ENCODE results near the gene SELENOM.

GRCh38 chr22:31097941-31098631 lies 9.3 kb downstream of the SELENOM start:
- TF ChIP-seq CTCF (IDR thresholded peaks at IDR 0.05; ENCODE audit: insufficient read depth, low read length), result no peak
- TF ChIP-seq POLR2AphosphoS5 (IDR thresholded peaks at IDR 0.05; ENCODE audit: low read depth), result no peak
- no peak for TF ChIP-seq SPI1 (IDR thresholded peaks at IDR 0.05; ENCODE audit: borderline replicate concordance, low read depth)
- TF ChIP-seq REST (IDR thresholded peaks at IDR 0.05; ENCODE audit: insufficient replicate concordance, low read depth), result no peak
- no peak for TF ChIP-seq GABPA (IDR thresholded peaks at IDR 0.05; ENCODE audit: low read depth)
